ENCODE results near the gene LHX4. TPM values are rescaled to one million over a fixed set of nuclear protein-coding genes. Genes with fewer than 3 reads are reported as not detected.

The LHX4 gene
- total RNA-seq, 1 donor from 2014 or later: under 0.01 TPM

GRCh38 chr1:180246579-180246978 is 16.5 kb downstream of the LHX4 start:
- DNase-seq (ENCODE audit: low read depth) (no peak), FAIRE-seq (no peak)
- no peak for TF ChIP-seq CTCF (IDR thresholded peaks at IDR 0.05; ENCODE audit: insufficient read depth, low read length, severe bottlenecking)
- peaks cover 4% of the 10 kb centered on the region for H3K27me3 ChIP-seq (ENCODE audit: control insufficient read depth, insufficient read depth, low read length)
- H3K36me3 ChIP-seq (ENCODE audit: control insufficient read depth, insufficient read depth, low read length): no peaks in the 10 kb centered on the region
- H3K4me3 ChIP-seq (ENCODE audit: low read depth, low read length): no peak overlapping the region

DNA sequence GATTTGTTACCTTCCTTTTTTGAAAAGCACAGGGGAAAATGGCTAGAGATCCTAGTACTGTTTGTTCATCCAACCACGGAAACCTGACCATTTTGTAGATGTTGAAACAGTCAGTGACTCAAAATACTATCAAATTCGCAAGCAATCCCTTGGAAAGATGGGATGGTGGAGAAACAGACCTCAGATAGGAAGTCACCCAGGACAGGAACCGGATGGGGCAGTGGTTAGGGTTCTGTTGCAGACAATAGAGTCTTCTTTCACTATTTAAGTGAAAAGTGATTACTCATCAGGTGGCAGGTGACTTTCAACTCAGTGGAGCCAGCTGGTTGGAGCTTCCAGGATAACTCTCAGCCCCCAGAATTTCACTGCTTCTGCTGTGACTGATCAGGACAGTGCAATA is 17.0 kb downstream of the LHX4 start:
- no peak for TF ChIP-seq CTCF (IDR thresholded peaks at IDR 0.05; ENCODE audit: insufficient read depth, low read length, severe bottlenecking)
- Histone ChIP-seq H3K4me3 (ENCODE audit: low read depth, low read length) (no peak overlapping the region), H3K27me3 (ENCODE audit: control insufficient read depth, insufficient read depth, low read length) (peaks cover 4% of the 10 kb centered on the region), H3K36me3 (ENCODE audit: control insufficient read depth, insufficient read depth, low read length) (no peaks in the 10 kb centered on the region)
- DNase-seq (ENCODE audit: low read depth) (peak; percentile 39), FAIRE-seq (no peak)

GRCh38 chr1:180247580-180247979 is 17.5 kb downstream of the LHX4 start:
- Histone ChIP-seq H3K36me3 (ENCODE audit: control insufficient read depth, insufficient read depth, low read length) (no peaks in the 10 kb centered on the region), H3K4me3 (ENCODE audit: low read depth, low read length) (no peak overlapping the region), H3K27me3 (ENCODE audit: control insufficient read depth, insufficient read depth, low read length) (peaks cover 4% of the 10 kb centered on the region)
- FAIRE-seq (no peak), DNase-seq (ENCODE audit: low read depth) (no peak)
- no peak for TF ChIP-seq CTCF (IDR thresholded peaks at IDR 0.05; ENCODE audit: insufficient read depth, low read length, severe bottlenecking)

- FAIRE-seq (no peak), DNase-seq (ENCODE audit: low read depth) (no peak)
- H3K36me3 ChIP-seq (ENCODE audit: control insufficient read depth, insufficient read depth, low read length): no peaks in the 10 kb centered on the region
- no peak for TF ChIP-seq CTCF (IDR thresholded peaks at IDR 0.05; ENCODE audit: insufficient read depth, low read length, severe bottlenecking)
- no peak overlapping the region for H3K4me3 ChIP-seq (ENCODE audit: low read depth, low read length)
- peaks cover 4% of the 10 kb centered on the region for H3K27me3 ChIP-seq (ENCODE audit: control insufficient read depth, insufficient read depth, low read length)
Observed at GRCh38 chr1:180248176-180248575, 18.1 kb downstream of the LHX4 start.

GRCh38 chr1:180248731-180249681 is 18.9 kb downstream of the LHX4 start:
- H3K4me3 ChIP-seq (ENCODE audit: low read depth, low read length): no peak overlapping the region
- peaks cover 2% of the 10 kb centered on the region for H3K27me3 ChIP-seq (ENCODE audit: control insufficient read depth, insufficient read depth, low read length)
- peak; percentile 8 for TF ChIP-seq CTCF (IDR thresholded peaks at IDR 0.05; ENCODE audit: insufficient read depth, low read length, severe bottlenecking)
- DNase-seq (ENCODE audit: low read depth): no peak
- FAIRE-seq: no peak
- no peaks in the 10 kb centered on the region for H3K36me3 ChIP-seq (ENCODE audit: control insufficient read depth, insufficient read depth, low read length)

Measured in bronchial epithelial cell (primary cell).